GM18858 (cell line): ENCODE measurements around the gene NIPA2.

ENCODE experiments used
- ATAC-seq: cut with Tn5 transposase; IDR thresholded peaks from one replicate; pipeline ENCODE4 v1.9.1; 2021; ENCODE audit not compliant: unreplicated experiment

The NIPA2 gene

DNA sequence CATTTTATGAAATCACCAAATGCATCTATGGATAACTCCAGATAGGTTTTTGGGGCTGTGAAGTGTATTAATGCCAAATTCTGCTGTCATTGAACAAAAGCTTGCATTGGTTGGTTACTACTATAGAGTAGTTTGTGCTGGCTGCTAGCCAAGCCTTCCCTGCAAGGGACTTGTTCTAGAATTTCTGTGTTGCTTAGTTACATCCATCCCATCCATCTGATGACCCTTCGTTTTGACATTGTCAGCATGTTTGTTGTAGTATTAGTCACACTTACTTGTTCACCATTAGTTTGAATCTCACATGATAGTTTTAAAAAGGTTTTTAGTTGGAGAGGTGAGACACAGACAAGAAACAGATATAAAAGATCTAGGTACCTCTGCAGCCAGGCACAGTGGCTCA is 7.0 kb upstream of the NIPA2 start:
- ATAC-seq, result no peak

DNA sequence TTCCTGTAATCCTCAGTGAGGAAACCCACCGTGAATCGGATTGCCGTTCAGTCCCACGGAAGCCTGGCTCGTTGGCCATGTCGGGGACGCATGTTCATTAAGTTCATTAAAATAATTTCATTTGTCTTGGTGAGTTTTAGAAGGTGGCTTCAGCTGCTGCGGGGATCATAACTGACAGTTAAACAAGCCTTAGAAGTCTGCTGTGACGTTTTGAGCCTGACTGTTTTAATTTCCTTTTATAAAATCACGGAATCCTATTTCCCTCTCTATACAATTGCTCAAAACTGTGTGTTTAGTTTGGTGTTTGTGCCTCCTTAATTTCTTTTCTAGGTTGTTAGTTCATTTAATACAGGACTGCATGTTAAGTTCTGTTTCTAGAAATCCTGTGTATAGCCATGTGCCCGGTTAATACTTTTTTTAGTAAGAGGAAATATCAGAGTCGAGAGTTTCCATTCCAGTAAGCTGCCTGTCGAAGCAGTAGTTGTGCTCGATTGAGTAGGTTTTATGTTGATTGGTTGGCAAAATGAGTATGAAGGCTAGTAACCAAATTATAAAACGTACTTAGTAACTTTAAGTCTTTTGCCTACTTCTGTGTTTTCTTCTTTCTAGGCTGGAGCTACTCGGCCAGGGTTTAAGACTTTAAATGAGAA is 705 bp downstream of the NIPA2 start:
- no peak for ATAC-seq

DNA sequence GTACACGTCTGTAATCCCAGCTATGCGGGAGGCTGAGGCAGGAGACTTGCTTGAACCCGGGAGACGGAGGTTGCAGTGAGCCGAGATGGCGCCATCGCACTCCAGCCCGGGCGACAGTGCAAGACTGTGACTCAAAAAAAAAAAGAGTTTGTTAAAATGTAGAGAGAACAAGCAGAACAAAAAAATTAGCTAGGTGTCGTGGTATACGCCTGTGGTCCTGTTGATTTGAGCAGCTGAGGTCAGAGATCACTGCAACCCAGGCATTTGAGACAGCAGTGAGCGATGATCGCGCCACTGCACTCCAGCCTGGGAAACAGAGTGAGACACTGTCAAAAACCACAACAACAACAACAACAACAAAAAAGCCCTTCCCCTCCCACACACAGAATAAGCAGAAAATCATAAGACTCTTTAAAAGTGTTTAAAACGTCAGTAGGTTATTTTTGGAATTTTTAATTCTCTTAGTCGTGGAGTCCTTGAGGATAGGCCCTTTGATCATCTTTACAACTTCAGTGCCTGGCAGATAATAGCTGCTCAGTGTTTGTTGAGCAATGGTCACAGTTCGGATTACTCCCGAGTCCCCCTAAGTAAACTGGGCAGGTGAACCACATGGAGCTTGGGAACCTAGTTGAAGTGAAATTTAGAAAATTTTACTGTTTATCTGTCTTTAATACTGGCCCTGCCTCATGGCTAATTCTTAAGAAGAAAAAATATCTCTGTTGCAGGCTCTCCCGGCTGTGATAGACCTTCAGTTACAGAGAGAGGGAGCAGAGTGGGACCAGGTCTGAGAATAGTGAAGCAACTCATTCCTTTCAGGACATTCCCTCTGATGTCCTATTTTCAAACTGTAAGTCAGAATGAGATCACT is 6.2 kb downstream of the NIPA2 start:
- ATAC-seq, result no peak

DNA sequence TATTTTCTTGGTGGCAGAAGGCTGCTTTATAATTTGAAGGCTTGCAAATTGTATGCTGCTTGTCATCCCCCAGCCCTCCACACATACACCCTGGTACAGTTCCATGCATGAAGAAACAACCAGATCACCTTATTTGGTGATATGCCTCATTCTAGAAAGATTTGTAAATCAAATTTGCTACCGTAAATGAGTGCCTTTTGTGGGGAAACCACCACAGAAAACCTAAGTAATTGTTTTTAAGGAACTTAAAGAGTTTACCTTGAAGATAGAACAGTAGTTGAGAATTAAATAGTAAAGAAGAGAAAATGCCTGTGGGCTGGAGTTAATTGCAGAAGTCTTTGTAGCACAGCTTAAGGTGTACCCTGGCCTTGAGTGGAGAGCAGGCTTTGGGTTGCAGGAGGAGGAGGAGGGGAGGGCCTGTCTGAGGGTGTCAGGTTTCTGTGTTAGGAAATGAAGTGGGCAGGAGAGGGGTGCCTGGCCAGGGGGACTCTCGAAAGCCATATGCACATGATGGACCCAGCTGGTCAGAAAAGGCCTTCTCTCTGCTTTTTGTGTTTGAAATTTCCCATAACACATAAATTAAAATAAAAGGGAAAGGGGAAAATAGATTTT is 6.9 kb downstream of the NIPA2 start:
- ATAC-seq, result no peak

DNA sequence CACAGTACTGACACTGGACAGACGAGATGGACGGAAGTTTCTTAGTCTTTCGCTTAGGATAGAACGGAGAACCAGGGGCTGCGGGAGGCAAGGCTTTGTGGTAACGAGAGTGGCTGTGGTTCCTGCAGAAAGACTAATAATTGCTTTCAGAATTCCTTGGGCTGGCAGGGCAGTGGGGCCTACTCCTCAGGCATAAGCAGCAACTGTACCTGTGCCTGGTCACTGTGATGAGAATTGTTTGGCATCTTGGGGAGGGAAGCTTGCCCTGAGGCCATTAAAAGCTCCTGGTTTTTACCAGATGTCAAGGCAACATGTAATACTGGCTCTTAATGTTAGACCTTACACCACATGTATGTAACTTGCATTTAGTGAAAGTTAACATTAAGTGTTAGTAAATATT is 7.6 kb downstream of the NIPA2 start:
- no peak for ATAC-seq

DNA sequence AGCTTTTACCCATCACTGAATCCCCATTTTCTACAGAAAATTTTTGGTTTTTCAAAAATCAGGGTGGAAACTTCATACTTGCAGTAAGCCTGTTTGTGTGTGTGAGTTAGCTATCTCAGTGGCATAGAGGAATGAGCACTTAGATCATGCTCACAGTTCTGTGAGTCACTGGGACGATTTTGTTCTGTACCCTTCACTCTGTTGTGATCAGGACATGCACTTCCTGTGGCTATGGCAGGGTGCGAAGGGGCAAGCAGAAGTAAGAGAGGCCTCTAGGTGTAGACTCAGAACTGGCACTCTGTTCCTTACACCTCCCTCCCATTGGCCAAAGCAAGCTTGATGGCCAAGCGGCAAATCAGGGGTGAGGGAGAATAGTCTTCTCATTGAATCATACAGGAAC is 11.6 kb downstream of the NIPA2 start:
- ATAC-seq, result no peak

DNA sequence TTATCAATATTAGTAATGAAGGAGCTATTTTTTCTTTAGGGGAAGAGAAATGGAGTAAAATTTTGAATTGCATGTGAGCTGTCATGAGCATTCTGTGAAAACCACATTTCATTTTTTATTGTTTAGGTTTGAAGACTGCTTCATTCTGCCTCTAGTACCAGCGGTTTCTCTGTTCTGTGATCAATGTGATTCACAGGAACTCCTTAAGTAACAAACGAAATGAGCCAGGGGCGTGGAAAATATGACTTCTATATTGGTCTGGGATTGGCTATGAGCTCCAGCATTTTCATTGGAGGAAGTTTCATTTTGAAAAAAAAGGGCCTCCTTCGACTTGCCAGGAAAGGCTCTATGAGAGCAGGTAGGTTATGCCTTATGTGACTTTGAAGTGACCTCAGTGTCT is 13.0 kb downstream of the NIPA2 start:
- ATAC-seq, result no peak

DNA sequence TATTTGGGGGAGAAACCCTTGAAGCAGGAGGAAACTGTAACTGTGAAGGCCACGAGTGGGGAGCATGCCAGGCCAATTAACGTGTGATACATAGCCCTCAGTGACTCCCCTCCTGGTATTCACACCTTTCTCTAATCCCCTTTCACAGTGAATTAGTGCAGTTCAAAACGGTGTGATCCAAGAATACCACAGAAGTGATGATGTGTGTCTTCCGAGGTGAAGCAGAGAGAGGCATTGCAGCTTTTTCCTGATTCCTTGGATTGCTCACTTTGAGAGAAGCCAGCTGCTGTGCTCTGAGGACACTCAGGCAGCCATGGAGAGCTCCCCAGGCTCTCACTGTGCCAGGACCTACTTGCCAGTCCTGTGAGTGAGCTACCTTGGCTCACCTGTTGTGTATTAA is 17.3 kb downstream of the NIPA2 start:
- ATAC-seq, result no peak

DNA sequence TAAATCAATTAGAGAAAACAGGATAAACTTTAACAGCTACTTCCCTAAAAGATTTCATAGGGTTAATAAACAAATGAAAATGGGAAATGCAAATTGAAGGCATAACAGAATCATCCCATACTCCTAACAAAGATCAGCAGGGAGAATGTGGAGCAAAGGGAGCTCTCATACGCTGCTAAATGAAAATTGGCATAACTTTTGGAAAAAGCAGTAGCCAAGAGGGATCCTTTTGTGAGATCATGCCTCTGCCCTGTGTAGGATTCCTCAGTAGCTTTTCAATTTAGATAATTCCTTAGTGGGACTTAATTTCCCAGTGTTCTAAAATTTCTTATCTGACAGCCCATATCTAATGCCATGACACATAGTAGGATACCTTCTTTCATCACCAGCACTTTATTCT is 18.2 kb downstream of the NIPA2 start:
- no peak for ATAC-seq

DNA sequence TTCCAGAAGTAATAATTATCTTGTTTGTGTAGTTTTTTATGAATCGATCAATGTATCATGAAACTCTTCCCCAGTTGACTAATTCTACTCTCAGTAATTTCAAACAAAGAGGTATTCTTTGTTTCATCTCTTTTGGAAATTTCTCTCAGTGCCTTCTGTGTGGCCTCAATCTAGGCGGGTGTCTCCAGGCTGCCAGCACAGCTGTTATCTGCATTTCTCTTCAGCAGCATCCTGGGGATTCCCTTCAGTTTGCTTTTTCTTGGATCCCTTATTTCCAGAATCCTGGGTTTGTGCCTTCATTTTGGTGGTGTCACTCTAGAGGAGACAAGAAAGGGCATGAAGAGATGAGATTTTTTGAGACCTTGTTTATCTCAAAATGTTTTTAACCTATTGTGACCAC is 22.7 kb downstream of the NIPA2 start:
- ATAC-seq, result no peak

DNA sequence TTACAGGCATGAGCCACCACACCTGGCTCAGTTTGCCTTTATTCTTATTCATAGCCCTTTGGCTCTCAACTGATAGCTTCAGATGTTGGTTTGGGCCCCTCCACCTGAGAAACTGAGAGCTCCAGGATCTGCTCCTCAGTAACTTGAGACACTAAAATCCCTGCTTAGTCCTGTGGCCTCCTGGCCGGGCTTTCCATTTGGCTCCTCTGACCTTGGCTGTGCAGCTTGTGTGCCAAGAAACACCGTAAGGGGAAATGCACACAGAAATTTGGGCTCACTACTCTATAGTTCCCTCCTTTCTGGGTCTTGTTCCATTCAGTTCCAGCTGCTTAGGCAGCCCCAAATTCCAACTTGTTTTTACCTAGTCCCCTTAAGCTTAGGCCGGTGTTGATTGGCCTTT is 24.9 kb downstream of the NIPA2 start:
- ATAC-seq, result no peak

DNA sequence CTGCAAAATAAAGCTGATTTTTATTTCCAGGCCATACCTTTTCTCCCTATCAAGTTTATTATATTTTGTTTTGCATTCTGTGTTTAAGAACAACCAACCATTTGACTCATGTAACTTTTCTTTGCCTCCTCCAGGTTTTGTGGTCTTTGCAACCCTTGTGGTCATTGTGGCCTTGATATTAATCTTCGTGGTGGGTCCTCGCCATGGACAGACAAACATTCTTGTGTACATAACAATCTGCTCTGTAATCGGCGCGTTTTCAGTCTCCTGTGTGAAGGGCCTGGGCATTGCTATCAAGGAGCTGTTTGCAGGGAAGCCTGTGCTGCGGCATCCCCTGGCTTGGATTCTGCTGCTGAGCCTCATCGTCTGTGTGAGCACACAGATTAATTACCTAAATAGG is 27.6 kb downstream of the NIPA2 start:
- no peak for ATAC-seq

DNA sequence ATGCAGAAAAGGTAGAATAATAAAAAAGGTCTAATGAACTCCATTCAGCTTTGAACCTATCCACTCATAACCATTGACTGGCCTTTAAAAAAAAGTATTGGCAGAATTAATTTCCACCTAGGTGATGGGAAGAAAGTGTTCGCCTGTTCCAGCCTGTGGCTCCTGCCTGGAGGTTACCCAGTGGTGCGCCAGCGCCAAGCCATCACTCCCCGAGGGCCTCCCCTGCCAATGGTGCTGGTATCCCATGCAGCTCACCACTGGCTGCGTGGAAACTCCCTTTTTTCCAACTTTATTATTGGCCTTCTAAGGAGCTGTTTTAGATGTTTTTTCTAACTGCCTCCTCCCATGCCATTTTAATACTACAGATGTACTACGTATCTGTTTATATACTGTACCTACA is 29.4 kb downstream of the NIPA2 start:
- ATAC-seq, result no peak

DNA sequence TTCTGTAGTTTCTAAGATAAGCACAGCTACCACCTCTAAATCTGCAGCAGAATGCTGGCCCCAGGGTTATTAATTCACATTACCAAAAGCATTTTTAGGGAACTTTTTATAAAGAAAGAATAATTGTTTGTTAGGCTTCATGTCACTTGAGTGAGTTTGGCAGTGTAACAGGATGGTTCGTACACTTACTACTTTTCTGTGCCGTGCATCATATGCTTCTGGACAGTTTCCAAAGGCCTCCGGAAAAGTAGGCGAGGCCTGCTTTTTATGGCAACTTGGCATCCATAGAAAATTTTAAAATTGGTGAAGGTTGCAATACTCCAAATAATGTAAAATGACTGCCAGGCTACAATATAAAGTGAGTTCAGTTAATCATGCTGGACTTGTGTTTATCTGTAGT is 30.0 kb downstream of the NIPA2 start:
- no peak for ATAC-seq

DNA sequence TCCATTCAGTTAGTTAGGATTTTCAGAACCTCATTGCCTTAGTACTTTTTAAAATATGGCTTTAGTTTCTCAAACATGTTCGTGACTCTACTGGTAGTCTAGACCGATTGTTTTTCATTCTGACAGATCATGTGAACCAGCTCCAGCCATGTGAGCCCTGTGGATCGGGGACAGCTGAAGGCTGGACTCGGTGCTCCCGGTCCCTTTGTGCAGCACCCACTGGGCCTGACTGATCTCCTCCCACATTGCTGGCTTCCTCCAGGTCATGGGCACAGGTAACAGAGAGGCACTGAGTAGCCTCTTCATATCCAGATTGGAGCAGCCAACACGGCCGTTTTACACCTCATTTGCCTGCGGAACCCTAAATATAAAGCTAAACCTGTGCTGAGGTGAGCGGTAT is 30.5 kb downstream of the NIPA2 start:
- ATAC-seq, result no peak

DNA sequence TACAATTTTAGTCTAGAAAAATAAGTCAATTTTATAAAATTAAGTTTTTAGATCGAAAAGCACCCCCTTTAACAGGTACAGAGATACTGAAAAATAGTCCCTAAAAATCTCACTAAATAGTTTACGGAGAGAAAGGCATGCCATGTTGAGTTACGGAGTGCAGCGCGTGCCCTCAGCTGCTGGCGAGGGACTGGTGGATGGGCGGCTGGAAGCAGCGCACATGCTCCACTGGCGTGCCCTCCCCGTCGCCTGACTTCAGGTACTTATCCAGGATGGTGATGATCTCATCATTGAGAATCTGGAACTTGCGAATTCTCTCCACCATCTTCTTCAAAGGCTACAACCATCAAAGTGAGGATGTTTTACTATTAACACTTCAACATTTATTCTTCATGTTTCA is 31.4 kb downstream of the NIPA2 start:
- ATAC-seq, result no peak

DNA sequence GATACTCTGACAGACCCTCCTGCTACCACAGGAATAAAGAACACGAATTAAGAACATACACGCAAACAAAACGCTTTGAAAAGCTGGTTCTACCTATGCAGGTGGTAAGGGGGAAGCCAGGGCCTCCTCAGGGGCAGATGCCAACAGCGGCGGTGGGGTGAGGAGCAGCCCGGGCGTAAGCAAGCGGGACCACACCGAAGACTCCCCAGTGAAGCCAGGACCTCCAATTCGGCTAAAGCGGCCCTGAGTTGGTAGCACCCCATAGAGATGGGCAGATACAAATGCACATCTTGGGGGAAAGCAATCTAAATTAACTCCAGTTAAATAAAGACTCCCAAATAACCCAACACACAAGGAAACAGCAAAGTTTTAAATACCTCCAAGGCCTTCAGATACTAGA is 32.4 kb downstream of the NIPA2 start:
- ATAC-seq, result no peak

DNA sequence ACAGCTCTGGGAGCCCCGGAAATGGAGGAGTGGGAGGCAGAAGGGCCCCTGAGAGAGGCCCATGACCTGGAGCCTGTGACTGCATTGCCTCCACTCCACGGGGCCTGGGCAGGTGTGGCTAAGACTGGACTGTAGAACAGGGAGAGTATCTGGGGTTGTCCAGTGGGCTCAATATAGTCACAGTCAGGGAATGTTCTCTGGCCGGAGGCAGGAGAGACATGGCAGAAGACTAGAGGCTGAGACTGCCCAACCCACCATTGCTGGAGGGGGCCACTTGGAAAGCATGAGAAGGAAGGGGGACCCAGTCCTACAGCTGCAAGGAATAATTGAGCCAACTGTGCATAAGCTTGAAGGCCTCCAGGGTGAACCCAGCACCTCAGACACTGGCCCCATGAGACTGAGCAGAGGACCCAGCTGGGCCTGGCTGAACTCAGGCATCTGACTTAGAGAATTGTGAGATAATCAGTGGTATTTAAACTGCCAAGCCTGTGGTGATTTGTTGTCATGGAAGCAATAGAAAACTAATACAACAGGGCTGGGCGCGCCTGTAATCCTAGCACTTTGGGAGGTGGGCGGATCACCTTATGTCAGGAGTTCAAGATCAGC is 33.1 kb downstream of the NIPA2 start:
- no peak for ATAC-seq

DNA sequence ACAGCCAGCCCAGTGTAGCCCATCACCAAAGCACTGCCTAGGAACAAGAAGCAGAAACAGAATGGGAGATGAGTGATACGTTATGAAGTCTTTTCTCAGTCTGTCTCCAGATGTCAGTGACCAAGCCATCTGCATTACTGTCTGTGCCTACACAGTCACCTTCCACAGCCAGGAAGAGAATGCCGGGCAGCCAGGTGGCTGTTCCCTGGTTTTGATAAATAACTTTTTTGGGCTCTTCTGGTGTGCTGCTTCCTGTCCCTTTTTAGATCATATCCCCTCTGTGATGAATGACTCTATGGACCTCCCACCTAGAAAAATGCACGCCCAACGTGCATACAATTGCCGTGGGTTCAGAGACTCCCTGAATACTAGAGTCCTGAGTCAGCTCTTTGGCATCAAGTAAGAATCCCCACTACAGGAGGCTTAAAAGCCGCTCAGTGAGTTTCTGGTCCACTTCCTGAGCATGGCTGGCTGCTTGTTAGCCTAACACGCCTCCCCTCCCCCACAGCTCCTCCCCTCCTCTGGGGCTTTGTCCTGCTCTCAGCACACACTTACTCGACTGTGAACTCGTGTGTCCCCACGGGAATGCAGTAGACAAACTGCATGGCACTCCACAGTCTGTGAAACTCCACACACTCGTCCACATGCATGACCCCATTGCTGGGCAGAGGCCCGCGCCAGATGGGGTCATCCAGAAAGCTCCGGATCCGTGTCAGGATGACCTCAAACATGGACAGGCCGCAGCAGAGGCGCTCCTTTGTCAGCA is 34.7 kb downstream of the NIPA2 start:
- no peak for ATAC-seq

DNA sequence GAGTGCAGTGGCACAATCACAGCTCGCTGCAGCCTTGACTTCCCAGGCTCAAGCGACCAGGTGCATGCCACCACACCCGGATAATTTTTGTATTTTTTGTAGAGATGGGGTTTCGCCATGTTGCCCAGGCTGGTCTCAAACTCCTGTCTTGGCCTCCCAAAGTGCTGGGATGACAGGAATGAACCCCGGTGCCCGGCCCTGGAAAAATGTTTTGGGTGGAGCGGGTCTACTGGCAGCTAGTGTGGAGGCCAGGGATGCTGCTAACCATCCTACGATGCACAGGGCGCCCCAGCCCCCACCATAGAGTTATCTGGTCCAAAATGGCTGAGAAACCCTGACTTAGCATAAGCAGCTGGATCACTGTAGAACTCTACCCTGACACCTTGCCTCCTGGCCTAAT is 35.4 kb downstream of the NIPA2 start:
- no peak for ATAC-seq

DNA sequence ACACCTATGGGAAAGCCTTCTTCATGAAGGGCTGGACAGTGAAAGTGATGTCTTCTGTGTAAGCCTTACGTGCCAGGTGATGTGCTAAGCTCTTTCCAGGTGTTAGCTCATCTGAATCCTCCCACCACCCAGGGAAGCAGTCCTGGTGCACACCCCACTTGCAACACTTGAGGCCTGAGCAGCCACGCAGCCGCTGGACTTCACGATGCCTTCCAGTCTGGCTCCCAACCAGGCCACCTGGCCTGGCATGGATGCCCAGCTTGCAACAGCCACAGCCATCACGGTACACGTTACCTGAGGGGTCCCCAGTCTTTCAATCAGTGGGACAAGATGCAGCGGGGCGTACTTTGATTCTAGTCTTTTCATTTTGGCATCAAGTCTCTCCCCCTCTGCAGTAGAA is 35.8 kb downstream of the NIPA2 start:
- ATAC-seq, result no peak
